Stimulated activated CD4-positive, alpha-beta T cell treated with anti-CD3 and anti-CD28 coated beads, Interleukin-4, amount 100 ng/mL, for 48 hours (primary cell): ENCODE measurements around the gene KIAA1549.

ENCODE experiments used
- DNase-seq, 2 donors: peaks; one replicate each; pipeline ENCODE4 v3.0.0-alpha.2; 2020; ENCODE audit warnings: low read depth in 2 of 2

The KIAA1549 gene

GRCh38 chr7:138852469-138852868, 128.7 kb downstream of the KIAA1549 start:
- DNase-seq, result no peak

- no peak for DNase-seq
These were observed 131.5 kb downstream of the KIAA1549 start for GRCh38 chr7:138849701-138850100.

DNA sequence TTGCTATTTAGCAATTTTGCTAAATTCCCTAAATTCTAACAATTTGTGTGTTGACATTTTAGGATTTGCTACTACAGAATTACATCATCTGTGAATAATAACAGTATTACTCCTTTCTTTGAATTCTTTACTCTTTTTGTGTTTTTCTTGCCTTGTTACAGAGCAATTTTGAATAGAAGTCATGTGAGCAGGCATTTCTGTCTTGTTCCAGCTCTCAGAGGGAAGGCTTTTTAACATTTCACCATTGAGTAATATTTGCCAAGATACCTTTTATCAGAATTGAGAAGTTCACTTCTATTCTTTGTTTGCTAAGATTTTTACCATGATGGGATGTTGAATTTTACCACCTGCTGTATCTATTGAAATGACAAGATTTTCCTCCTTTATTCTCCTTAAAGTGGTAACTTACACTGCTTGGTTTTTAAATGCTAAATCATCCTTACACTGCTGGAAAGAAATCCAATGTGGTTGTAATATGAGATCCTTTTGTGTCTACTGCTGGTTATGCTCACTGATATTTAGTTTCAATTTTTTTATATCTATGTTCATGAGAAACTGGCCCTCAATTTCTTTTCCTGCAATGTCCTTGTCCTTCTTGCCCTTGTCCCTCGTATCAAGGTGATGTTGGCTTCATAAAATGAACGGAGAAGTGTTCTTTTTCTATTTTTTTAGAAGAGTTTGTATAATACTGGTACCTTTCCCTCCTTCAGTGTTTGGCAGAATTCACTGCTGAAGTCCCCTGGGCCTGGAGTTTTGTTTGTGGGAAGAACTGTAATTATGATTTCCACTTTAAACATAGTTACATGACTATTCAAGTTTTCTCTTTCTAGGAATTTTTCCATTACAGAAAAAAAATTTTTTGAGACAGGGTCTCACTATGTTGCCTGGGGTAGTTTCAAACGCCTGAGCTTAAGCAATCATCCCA, 132.9 kb downstream of the KIAA1549 start:
- DNase-seq, result no peak

GRCh38 chr7:138845711-138846110, 135.5 kb downstream of the KIAA1549 start:
- DNase-seq, result no peak

GRCh38 chr7:138843632-138844580, 137.3 kb downstream of the KIAA1549 start:
- no peak for DNase-seq

GRCh38 chr7:138842111-138842510, 139.1 kb downstream of the KIAA1549 start:
- no peak for DNase-seq

- DNase-seq, result no peak
These were observed 143.0 kb downstream of the KIAA1549 start for GRCh38 chr7:138838166-138838565.

- no peak for DNase-seq
These were observed 143.6 kb downstream of the KIAA1549 start for GRCh38 chr7:138837627-138838026.

GRCh38 chr7:138835087-138835486, 146.1 kb downstream of the KIAA1549 start:
- DNase-seq, result no peak

DNA sequence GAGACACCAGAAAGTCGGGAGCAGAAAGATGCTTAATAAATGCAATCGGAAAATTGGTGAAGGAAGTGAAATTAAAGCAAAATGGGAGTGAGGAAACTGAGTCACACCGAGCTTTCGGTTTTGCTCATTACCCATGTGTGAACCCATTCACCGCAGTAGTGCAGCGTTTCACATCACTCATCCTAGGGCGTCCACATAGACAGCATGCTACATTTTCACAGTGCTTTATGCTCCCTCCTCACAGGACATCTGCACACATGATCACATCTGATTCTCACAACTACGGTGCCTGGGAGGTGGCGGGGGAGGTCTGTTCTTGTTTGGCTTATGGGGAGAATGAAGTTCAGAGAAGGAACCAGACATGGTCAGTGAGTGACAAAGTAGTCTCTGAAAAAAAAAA, 146.6 kb downstream of the KIAA1549 start:
- DNase-seq, result peak in 1 of 2 donors; percentile 17

DNA sequence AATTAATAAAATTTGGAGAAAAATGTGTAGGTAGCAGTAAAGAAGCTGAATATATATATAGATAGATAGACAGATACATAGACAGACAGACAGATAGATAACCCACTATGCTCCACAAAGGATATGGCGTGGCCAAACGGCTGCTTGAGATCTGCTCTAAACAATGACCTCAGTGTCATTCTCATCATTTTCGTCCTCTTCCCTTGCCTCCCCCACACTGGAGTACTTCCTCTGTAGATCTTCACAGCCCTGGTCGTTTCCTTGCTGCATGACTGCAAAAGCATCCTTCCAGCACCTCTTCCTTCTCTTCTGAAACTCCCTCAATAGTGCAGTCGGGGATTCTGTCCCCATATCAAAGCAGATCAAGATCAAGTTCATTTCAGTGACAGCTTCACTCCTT, 147.6 kb downstream of the KIAA1549 start:
- DNase-seq, result no peak

DNA sequence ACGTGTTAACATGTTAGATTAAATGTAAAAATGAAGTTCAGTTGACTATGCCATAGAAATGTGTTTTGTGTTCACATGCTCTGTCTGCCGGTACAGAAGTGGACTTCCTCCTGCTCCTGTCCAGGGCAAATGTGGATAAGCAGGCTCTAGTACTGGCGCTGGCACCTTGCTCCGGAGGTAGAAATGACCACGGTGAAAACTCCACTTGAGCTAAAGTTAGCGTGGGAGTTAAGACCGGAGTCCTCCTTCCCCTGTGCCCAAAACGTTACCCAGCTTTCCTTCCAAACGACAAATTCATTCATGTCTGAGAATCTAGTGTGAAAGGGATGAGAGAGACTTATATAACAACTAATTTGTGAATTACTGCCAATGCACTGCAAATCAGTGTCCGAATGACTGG, 148.2 kb downstream of the KIAA1549 start:
- DNase-seq, result no peak

- DNase-seq, result no peak
These were observed 151.9 kb downstream of the KIAA1549 start for GRCh38 chr7:138829335-138829734.

GRCh38 chr7:138828302-138828701, 152.9 kb downstream of the KIAA1549 start:
- no peak for DNase-seq

DNA sequence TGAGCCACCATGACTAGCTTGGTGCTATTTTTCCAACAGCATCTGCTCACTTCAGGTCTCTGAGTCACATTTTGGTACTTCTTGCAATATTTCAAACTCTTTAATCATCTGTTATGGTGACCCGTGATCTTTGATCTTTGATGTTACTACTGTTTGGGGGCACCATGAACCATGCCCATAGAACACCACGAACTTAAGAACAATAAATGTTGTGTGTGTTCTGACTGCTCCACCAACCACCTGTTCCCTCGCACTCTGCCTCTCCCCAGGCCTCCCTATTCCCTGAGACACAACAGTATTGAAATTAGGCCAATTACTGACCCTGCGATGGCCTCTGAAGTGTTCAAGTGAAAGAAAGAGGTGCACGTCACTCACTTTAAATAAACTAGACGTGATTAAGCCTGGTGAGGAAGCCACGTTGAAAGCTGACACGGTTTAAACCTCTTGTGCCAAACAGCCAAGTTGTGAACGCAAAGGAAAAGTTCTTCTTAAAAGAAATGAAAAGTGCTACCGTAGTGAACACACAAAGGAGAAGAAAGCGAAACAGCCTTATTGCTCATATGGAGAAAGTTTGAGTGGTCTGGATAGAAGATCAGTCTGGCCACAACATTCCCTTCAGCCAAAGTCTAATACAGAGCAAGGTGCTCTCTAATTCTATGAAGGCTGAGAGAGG, 156.0 kb downstream of the KIAA1549 start:
- DNase-seq, result no peak

DNA sequence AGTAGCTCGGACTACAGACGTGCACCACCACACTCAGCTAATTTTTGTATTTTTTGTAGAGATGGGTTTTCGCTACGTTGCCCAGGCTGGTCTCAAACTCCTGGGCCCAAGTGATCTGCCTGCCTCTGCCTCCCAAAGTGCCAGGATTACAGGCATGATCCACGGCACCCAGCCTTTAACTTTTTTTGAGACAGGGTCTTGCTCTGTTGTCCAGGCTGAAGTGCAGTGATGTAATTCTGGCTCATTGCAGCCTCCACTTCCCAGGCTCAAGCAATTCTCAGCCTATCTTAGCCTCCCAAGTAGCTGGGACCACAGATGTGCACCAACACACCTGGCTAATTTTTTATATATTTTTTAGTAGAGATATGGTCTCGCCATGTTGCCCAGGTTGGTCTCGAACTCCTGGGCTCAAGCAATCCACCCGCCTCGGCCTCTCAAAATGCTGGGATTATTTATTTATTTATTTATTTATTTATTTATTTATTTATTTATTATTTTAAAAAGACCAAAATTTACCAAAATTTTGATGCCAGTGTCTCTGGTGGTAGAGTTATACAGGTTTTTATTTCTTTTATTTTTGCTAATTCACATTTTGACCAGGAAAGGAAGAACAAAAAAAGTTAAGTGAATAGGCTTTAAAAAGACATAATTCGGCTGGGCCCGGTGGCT, 158.2 kb downstream of the KIAA1549 start:
- DNase-seq, result no peak

GRCh38 chr7:138821912-138822311, 159.3 kb downstream of the KIAA1549 start:
- DNase-seq, result no peak

DNA sequence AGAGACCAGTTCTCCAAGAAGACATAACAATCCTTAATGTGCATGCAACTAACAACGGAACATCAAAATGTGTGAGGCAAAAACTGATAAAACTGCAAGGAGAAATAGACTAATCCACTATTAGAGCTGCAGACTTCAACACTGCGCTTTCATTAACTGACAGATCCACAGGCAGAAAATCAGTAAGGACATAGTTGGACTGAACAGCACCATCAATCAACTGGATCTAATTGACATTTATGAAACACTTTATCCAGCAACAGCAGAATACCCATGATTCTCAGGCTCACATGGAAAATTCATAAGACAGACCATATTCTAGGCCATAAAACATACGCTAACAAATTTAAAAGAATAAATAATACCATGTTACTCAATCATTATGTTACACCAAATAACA, 161.6 kb downstream of the KIAA1549 start:
- DNase-seq, result no peak

- no peak for DNase-seq
These were observed 164.5 kb downstream of the KIAA1549 start for GRCh38 chr7:138816650-138817049.

- DNase-seq, result no peak
These were observed 166.3 kb downstream of the KIAA1549 start for GRCh38 chr7:138814816-138815332.

GRCh38 chr7:138813945-138814344, 167.2 kb downstream of the KIAA1549 start:
- DNase-seq, result no peak
